GM18873 (cell line): Measurements from ENCODE around the gene CRYBG1.
"Not testable (repeated sequence)": the region's sequence is repeated elsewhere in the genome, so short reads cannot be mapped to it uniquely, and the experiment has no call there.

Experiments
- ATAC-seq: cut with Tn5 transposase; IDR thresholded peaks from one replicate; pipeline ENCODE4 v1.9.1; 2021; ENCODE audit warnings: mild to moderate bottlenecking, moderate library complexity, moderate number of reproducible peaks; ENCODE audit not compliant: unreplicated experiment, low FRiP score

The CRYBG1 gene

GRCh38 chr6:106373502-106374239 is 13.2 kb downstream of the CRYBG1 start:
- no peak for ATAC-seq

GRCh38 chr6:106377061-106377540 is 16.6 kb downstream of the CRYBG1 start:
- ATAC-seq = no peak

- ATAC-seq = no peak
These were observed 19.4 kb downstream of the CRYBG1 start for GRCh38 chr6:106379951-106380350.

- ATAC-seq = no peak
These were observed 19.9 kb downstream of the CRYBG1 start for GRCh38 chr6:106380407-106380806.

GRCh38 chr6:106381223-106381622 is 20.7 kb downstream of the CRYBG1 start:
- ATAC-seq = no peak

GRCh38 chr6:106381881-106382280 is 21.4 kb downstream of the CRYBG1 start:
- no peak for ATAC-seq

GRCh38 chr6:106383573-106383972 is 23.1 kb downstream of the CRYBG1 start:
- no peak for ATAC-seq

GRCh38 chr6:106385530-106385929 is 25.0 kb downstream of the CRYBG1 start:
- ATAC-seq = no peak

- no peak for ATAC-seq
These were observed 27.4 kb downstream of the CRYBG1 start for GRCh38 chr6:106387875-106388274.

GRCh38 chr6:106390088-106390487 is 29.6 kb downstream of the CRYBG1 start:
- no peak for ATAC-seq

- ATAC-seq = no peak
These were observed 36.1 kb downstream of the CRYBG1 start for GRCh38 chr6:106396426-106397220.

GRCh38 chr6:106397431-106397830 is 36.9 kb downstream of the CRYBG1 start:
- no peak for ATAC-seq

GRCh38 chr6:106398621-106399020 is 38.1 kb downstream of the CRYBG1 start:
- no peak for ATAC-seq

- ATAC-seq = not testable (repeated sequence)
These were observed 44.5 kb downstream of the CRYBG1 start for GRCh38 chr6:106405044-106405443.

- no peak for ATAC-seq
These were observed 50.5 kb downstream of the CRYBG1 start for GRCh38 chr6:106411056-106411455.

GRCh38 chr6:106411643-106412200 is 51.2 kb downstream of the CRYBG1 start:
- no peak for ATAC-seq

GRCh38 chr6:106413016-106413415 is 52.5 kb downstream of the CRYBG1 start:
- ATAC-seq = no peak

GRCh38 chr6:106413722-106414121 is 53.2 kb downstream of the CRYBG1 start:
- ATAC-seq = no peak

- no peak for ATAC-seq
These were observed 55.4 kb downstream of the CRYBG1 start for GRCh38 chr6:106415921-106416320.

- ATAC-seq = no peak
These were observed 57.1 kb downstream of the CRYBG1 start for GRCh38 chr6:106417572-106418147.
